ENCODE measurements around the gene ARID5B.

ARID5B gene

DNA sequence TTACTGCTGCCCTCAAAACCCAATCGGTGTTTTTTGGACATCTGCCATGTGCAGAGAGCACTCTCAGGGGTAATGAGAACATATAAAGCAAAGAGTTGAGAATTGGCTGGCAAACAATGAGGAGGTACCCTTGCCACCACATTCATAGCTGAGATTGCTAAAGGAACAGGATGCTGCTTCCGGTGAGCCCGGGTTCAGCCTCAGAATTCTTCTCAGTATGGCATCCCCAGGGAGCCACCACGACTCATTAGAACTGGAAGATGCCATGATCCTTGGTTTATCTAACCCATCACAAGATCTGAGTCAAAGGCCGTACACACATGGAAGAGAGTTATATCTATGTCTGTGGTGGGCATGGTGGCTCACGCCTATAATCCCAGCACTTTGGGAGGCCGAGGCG lies 174.4 kb downstream of the ARID5B start:
- H3K27me3 ChIP-seq (replicated peaks; ENCODE audit: insufficient read depth, low read length) = no peaks in the 10 kb centered on the region
- H3K9me2 ChIP-seq (replicated peaks; ENCODE audit: insufficient read depth, low read length) = no peaks in the 10 kb centered on the region
- H3K27ac ChIP-seq (ENCODE audit: low read length) = no peak overlapping the region
- 0 out of 2 replicates have a peak, but pooled peaks cover 3% of the 10 kb centered on the region for H3K4me1 ChIP-seq (ENCODE audit: low read length)
- no peaks in the 10 kb centered on the region for H3F3A ChIP-seq (ENCODE audit: insufficient read depth, low read length)
- H3K4me3 ChIP-seq (ENCODE audit: low read length) = no peak overlapping the region
- H3K4me2 ChIP-seq (ENCODE audit: low read depth, low read length) = no peak overlapping the region
- peaks cover 98% of the 10 kb centered on the region for H3K79me2 ChIP-seq (ENCODE audit: low read length)
- DNase-seq = no peak
- peaks cover 24% of the 10 kb centered on the region for H3K36me3 ChIP-seq (replicated peaks; ENCODE audit: insufficient read depth, low read length)
- no peaks in the 10 kb centered on the region for H3K9me3 ChIP-seq (replicated peaks; ENCODE audit: insufficient read depth, low read length)
- H3K9ac ChIP-seq (ENCODE audit: low read length) = no peak overlapping the region
- TF ChIP-seq, protein P1, sequence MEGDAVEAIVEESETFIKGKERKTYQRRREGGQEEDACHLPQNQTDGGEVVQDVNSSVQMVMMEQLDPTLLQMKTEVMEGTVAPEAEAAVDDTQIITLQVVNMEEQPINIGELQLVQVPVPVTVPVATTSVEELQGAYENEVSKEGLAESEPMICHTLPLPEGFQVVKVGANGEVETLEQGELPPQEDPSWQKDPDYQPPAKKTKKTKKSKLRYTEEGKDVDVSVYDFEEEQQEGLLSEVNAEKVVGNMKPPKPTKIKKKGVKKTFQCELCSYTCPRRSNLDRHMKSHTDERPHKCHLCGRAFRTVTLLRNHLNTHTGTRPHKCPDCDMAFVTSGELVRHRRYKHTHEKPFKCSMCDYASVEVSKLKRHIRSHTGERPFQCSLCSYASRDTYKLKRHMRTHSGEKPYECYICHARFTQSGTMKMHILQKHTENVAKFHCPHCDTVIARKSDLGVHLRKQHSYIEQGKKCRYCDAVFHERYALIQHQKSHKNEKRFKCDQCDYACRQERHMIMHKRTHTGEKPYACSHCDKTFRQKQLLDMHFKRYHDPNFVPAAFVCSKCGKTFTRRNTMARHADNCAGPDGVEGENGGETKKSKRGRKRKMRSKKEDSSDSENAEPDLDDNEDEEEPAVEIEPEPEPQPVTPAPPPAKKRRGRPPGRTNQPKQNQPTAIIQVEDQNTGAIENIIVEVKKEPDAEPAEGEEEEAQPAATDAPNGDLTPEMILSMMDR (IDR thresholded peaks at IDR 0.05; ENCODE audit: low read length) = no peak
- no peak for TF ChIP-seq EZH2phosphoT487 (IDR thresholded peaks at IDR 0.05; ENCODE audit: low read length)
- no peak for TF ChIP-seq EZH2 (optimal IDR thresholded peaks at IDR 0.05; ENCODE audit: low read depth, low read length)
- H4K20me1 ChIP-seq (ENCODE audit: insufficient read depth, low read length) = no peaks in the 10 kb centered on the region
- H2AFZ ChIP-seq (ENCODE audit: low read length) = no peak overlapping the region

DNA sequence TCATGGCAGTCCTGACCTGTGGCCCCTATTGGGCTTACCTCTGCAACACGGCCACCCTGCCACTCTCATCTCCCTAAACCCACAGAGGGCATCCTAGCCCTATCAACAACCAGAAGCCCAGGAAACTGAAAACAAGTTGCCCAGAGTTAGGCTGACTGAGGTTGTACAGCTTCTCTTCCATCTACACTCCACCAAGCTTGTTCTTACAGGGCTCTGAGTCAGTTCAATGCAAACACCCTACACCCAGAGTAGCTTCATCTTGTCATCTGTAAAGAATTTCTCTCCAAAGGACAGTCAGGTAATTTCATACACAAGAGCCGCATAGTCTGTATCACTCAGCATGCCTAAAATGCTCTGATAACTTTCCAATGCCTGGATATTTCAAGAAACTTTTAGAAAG lies 175.4 kb downstream of the ARID5B start:
- Histone ChIP-seq H3F3A (ENCODE audit: insufficient read depth, low read length) (no peaks in the 10 kb centered on the region), H4K20me1 (ENCODE audit: insufficient read depth, low read length) (no peaks in the 10 kb centered on the region; the same call in 1 of the 2 replicates), H3K36me3 (replicated peaks; ENCODE audit: insufficient read depth, low read length) (peaks cover 24% of the 10 kb centered on the region), H3K9me2 (replicated peaks; ENCODE audit: insufficient read depth, low read length) (no peaks in the 10 kb centered on the region), H3K9me3 (replicated peaks; ENCODE audit: insufficient read depth, low read length) (no peaks in the 10 kb centered on the region), H3K9ac (ENCODE audit: low read length) (no peak overlapping the region), H3K27me3 (replicated peaks; ENCODE audit: insufficient read depth, low read length) (no peaks in the 10 kb centered on the region), H3K4me1 (ENCODE audit: low read length) (0 out of 2 replicates have a peak, but pooled peaks cover 3% of the 10 kb centered on the region), H3K4me3 (ENCODE audit: low read length) (no peak overlapping the region), H2AFZ (ENCODE audit: low read length) (no peak overlapping the region), H3K79me2 (ENCODE audit: low read length) (peaks cover 99% of the 10 kb centered on the region), H3K4me2 (ENCODE audit: low read depth, low read length) (no peak overlapping the region), H3K27ac (ENCODE audit: low read length) (no peak overlapping the region)
- DNase-seq = no peak
- TF ChIP-seq, protein P1 (IDR thresholded peaks at IDR 0.05; ENCODE audit: low read length) = no peak

DNA sequence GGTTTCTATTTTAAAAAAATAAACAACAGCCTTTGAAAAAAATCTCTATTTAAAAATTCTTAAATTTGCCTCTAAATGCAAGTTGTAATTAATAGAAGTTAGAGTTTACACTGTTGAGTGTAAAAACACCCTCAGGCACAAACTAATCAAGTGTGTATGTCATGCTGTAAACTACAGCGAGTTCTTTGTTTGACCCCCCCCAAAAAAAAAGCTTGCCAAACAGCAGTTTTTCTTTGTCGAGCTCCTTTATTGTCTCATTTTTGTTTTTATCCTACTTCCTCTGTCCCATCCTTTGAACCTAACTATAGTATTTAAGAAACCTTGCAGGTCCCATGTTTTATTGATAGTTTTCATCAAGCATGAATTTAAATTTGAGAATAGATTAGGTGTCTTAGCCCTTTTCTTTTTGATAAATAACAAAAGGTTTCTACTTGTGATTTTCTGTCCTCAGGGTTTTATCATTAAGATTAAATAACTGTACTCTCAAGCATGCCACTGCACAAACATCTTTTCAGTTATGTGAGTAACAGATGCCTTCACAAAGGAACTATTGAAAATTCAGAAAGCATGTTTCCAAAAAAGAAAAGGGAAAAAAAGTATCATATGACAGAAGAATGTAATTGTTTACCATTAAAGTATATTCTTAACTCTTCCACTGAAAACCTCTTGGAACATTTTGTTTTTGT lies 176.0 kb downstream of the ARID5B start:
- Histone ChIP-seq H3F3A (ENCODE audit: insufficient read depth, low read length) (no peaks in the 10 kb centered on the region), H3K9me2 (replicated peaks; ENCODE audit: insufficient read depth, low read length) (no peaks in the 10 kb centered on the region), H3K27ac (ENCODE audit: low read length) (no peak overlapping the region), H3K9ac (ENCODE audit: low read length) (no peak overlapping the region), H3K4me2 (ENCODE audit: low read depth, low read length) (no peak overlapping the region), H3K9me3 (replicated peaks; ENCODE audit: insufficient read depth, low read length) (no peaks in the 10 kb centered on the region), H3K79me2 (ENCODE audit: low read length) (peaks cover 99% of the 10 kb centered on the region), H2AFZ (ENCODE audit: low read length) (no peak overlapping the region), H3K4me1 (ENCODE audit: low read length) (peaks cover 9% of the 10 kb centered on the region; the same call in 1 of the 2 replicates), H3K27me3 (replicated peaks; ENCODE audit: insufficient read depth, low read length) (no peaks in the 10 kb centered on the region), H3K36me3 (replicated peaks; ENCODE audit: insufficient read depth, low read length) (peaks cover 25% of the 10 kb centered on the region; the same call in 1 of the 2 replicates), H3K4me3 (ENCODE audit: low read length) (no peak overlapping the region), H4K20me1 (ENCODE audit: insufficient read depth, low read length) (no peaks in the 10 kb centered on the region; the same call in 1 of the 2 replicates)
- TF ChIP-seq EZH2phosphoT487 (IDR thresholded peaks at IDR 0.05; ENCODE audit: low read length) (no peak), EZH2 (optimal IDR thresholded peaks at IDR 0.05; ENCODE audit: low read depth, low read length) (no peak)
- TF ChIP-seq, protein P1 (IDR thresholded peaks at IDR 0.05; ENCODE audit: low read length) = no peak
- DNase-seq = no peak
